CD4-positive, alpha-beta T cell treated with Interleukin-17A for 1 hour (primary cell): Measurements from ENCODE around the gene ESR2.
A peak's percentile ranks its signal among the peaks of the same experiment; 100 is the strongest.
"Not testable (repeated sequence)": the region's sequence is repeated elsewhere in the genome, so short reads cannot be mapped to it uniquely, and the experiment has no call there.

ENCODE experiments used
- DNase-seq: peaks from one replicate; pipeline ENCODE4 v3.0.0-alpha.2; 2020

ESR2 gene

DNA sequence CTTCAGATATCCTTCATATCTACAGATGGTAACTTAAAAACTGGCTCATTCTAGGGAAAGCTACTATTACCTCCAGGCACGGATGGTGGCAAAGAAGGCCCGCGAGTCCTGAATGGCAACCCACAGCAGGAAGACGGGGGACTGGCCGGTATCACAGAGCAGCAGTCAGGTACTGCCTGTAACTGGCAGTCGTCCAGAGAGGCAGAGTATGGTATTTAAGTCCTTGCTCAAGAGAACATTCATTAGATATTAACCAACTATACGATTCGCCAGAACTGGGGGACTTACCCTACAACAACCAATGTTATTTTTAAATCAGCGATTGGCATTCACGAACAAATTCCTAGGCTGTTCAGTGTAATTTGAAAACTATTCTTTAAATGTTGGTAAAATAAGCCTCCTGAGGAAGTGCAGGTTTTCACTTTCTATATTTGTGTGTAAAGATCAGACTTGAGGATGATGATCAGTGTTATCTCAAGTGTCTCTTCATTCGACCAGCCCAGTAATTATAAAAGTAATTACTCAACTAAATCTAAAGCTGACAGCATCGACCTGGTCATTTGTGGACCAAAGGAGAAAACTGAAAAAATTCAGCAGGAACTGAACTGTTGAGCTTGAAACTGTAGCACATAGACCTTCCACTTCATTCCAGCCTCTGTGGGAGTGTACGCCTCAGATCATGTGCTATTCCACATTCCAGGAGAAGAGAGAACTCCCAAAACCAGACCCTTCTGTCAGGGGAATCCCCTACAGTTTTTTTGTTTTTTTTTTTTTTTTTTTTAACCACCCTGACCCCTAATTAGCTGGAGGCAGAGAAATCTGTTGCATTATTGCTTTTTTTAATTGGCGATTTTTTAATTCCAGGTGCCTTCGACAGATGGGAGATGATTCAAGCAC lies 75.6 kb downstream of the ESR2 start:
- no peak for DNase-seq

GRCh38 chr14:64217834-64218233 lies 76.3 kb downstream of the ESR2 start:
- DNase-seq = no peak

DNA sequence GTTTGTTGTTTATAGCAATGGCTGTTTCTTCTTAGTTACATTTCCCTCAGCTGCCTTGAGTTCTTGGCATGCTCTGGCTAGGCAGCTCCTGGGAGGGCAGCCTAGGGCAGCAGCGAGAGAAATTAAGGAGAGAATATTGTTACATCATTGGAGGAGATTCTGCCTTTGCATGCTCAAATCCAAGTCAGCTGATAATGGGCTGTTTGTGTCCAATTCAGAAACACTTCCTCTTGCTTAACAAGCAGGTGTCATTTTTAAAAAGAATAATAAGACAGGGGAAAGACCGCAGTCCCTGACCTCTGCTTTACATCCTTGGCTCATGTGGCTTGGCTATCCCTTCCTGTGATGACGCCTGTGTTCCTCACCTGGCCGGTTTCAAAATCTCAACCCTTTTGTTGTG lies 76.9 kb downstream of the ESR2 start:
- DNase-seq = no peak

GRCh38 chr14:64215978-64216377 lies 78.2 kb downstream of the ESR2 start:
- no peak for DNase-seq

- no peak for DNase-seq
Observed at GRCh38 chr14:64215274-64215673, 78.9 kb downstream of the ESR2 start.

GRCh38 chr14:64213853-64214570 lies 80.2 kb downstream of the ESR2 start:
- DNase-seq = no peak

DNA sequence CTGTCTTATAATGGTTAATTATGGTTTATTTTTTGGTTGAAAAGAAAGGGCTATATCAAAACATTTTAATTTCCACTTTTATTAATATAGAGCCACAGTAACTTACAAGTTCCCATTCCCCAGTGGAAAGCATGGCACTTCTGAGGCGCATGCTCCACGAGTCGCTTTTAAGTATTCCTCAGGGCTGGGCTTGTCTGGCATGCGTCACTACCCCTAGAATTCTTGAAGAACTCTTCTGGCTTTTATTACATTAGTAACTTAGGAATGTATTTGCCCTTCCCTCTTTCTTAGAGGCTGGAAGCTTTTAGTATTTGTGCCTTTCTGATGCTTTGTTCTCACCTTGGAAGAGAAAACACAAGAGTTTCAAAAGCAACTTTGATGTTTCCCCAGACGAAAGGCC lies 81.1 kb downstream of the ESR2 start:
- no peak for DNase-seq

DNA sequence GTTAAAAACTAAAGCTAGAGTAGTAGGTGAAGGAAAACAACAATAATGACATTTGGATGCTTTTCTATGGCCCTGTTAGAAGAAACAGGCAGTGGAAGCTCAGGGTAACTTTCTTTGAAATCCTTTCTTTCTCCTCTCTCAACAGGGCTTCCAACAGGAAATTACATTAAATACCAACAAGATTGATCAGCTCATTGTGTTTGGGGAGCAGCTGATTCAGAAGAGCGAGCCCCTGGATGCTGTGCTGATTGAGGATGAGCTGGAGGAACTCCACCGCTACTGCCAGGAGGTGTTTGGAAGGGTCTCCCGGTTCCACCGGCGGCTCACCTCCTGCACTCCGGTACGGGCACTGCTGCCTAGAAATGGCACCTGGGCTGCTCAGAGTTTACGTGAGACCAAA lies 81.5 kb downstream of the ESR2 start:
- DNase-seq = no peak

GRCh38 chr14:64210912-64211311 lies 83.3 kb downstream of the ESR2 start:
- DNase-seq = not testable (repeated sequence)

GRCh38 chr14:64210216-64210615 lies 84.0 kb downstream of the ESR2 start:
- DNase-seq = no peak

DNA sequence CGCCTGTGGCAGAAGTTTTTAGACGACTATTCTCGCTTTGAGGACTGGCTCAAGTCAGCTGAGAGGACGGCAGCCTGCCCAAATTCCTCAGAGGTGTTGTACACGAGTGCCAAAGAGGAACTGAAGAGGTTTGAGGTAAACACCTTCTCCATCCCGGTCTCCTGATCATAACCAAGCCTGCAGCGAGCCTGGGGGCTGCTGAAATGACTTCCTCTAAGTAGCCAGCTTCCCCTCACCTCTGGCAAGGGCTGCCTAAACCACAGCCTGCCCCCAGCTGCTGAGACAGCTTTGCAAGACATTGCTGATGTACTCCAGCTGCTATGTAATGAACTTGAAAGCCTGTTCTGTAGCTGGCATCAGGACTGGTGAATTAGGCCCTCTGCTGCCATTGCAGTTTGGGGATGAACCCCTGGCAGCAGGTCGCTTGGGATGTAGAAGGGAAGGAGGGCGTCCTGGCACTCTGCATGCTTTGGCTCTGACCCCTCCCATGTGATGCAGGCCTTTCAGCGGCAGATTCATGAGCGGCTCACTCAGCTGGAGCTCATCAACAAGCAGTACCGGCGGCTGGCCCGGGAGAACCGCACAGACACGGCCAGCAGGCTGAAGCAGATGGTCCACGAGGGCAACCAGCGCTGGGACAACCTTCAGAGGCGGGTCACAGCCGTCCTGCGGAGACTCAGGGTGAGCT lies 84.6 kb downstream of the ESR2 start:
- DNase-seq = no peak

GRCh38 chr14:64208981-64209380 lies 85.2 kb downstream of the ESR2 start:
- no peak for DNase-seq

GRCh38 chr14:64208261-64208660 lies 85.9 kb downstream of the ESR2 start:
- no peak for DNase-seq

DNA sequence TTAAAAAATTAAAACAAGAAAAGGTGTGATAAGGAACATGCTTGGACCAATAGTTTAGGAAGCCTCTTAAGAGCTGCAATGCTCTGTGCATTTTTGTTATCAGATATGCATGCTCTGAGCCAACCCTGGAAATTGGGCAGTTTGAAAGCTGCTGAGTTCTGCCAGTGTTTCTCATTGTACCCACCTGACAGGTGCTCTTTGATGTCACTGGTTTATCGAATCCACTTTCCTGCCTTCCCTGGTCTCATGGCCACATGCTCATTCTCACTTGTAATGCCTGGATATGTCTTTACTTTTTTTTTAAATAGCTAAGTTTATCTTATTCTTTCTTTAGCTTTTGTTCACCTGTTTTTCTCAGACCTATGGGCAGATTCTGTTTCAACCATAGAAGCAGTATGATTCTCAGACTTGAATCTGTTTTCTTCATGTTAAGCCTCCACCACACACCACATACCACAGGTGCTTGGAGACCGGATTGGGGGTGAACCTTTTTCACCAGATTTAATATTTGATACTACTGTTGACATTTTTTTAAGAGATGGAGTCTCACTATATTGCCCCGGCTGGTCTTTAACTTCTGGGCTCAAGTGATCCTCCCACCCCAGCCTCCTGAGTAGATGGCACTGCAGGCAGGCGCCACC lies 90.7 kb downstream of the ESR2 start:
- no peak for DNase-seq

GRCh38 chr14:64202716-64203115 lies 91.5 kb downstream of the ESR2 start:
- no peak for DNase-seq

- DNase-seq = no peak
Observed at GRCh38 chr14:64201921-64202545, 92.1 kb downstream of the ESR2 start.

GRCh38 chr14:64201296-64201695 lies 92.9 kb downstream of the ESR2 start:
- DNase-seq = no peak

GRCh38 chr14:64200170-64200569 lies 94.0 kb downstream of the ESR2 start:
- DNase-seq = no peak

GRCh38 chr14:64198486-64198885 lies 95.7 kb downstream of the ESR2 start:
- no peak for DNase-seq

DNA sequence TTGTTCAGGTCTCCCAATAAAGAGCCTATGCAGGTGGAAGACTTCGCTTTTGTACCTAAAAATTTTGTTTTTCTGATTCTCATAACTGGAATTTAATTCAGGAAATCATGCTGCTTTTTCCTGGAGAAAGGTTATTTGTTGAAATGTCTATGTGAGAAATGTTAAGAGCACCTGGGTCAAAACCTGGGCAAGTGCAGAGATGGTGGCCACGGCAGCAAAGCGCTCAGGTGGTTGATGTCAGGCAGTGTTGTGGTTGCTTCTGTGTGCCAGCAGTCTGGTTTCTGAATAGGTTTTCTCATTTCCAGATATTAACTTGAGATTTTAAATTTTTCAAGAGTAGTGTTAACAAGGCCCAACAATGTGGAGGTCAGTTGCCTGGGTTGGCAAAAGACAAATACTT lies 96.2 kb downstream of the ESR2 start:
- no peak for DNase-seq

DNA sequence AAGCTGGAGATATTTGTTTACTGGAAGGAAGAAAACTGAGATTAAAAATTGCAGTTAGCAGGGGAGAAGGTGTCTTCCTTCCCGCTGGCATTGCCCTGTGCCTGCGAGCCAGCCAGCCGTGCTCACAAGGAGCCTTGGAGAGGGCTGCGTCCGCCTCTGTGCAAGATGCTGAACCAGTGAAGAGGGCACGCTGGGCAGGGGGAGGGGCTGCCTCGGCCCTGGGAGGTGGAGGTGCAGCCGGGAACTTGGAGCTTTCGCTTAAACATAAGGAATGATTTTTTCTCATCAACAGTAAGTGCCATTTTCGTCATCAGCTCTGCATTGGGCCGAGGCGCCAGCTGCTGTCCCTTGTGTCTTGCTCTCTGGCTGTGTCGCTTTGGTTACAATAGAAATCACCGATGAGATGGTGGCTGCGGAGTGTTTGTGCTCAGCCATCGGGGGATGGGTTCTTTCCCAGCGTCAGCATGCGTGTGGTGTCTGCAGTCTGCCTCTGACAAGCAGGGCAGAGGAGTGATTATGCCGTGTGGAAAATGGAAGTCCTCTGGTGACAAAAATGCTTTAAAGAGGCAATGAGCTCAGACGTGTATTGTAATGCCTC lies 97.3 kb downstream of the ESR2 start:
- DNase-seq = peak; percentile 42

DNA sequence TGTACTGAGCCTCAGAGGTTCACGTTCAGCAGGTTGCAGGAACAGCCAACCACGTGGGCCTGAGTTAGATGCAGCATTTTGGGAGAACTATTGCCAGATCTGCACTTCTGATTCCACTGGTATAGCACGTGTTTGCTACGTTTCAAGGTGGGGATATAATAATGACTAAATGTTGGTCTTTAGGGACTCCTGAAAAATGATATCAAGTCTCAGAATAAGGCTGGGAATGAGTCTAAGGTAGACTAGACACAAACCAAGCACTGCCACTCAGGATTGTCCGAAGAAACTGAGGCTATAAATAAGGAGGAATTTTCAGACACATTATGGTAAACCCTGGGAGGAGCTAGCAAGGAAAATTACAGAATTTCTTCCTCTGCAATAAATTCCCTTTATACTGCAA lies 98.1 kb downstream of the ESR2 start:
- DNase-seq = no peak
